IMR-90 (cell line): ENCODE results near the gene TRAT1. TPM values are rescaled to one million over a fixed set of nuclear protein-coding genes. Genes with fewer than 3 reads are reported as not detected.

ENCODE experiments used
- ATAC-seq: fragments of 200-7000 bp; cut with Tn5 transposase; 2 replicates; pipeline ENCODE4 v1.9.1; 2020; ENCODE audit warnings: low read depth, mild to moderate bottlenecking, moderate library complexity
- BruUV-seq: library from RNA; stranded (reverse); fragments of 400-500 nt; replicated peaks from 2 replicates; lab custom pipeline; 2021; lab: Mats Ljungman, UMichigan
- CTCF ChIA-PET: fragments of 300-600 bp; formaldehyde crosslinking; extraction: SDS; loops from one replicate; lab custom pipeline; 2021; ENCODE audit warnings: antibody characterized with exemption; lab: Yijun Ruan, JAX
- POLR2A ChIA-PET: fragments of 300-600 bp; sonication (Branson Sonifier 250); formaldehyde crosslinking; loops from one replicate; lab custom pipeline; 2022; ENCODE audit warnings: antibody characterized with exemption; ENCODE audit not compliant: unreplicated experiment; lab: Charles Lee
- DNase-seq: peaks from one replicate; pipeline ENCODE4 v3.0.0; 2013
- H2AFZ ChIP-seq: replicated peaks from 2 replicates; pipeline ENCODE3; 2013; ENCODE audit warnings: low read length, mild to moderate bottlenecking; ENCODE audit not compliant: poor library complexity
- H2AK5ac ChIP-seq: 2 replicates; pipeline ENCODE4 v1.6.1; 2013; ENCODE audit warnings: low read depth, low read length, inconsistent platforms
- H2AK9ac ChIP-seq: replicated peaks from 2 replicates; pipeline ENCODE3; 2013; ENCODE audit warnings: mild to moderate bottlenecking, low read depth, low read length, moderate library complexity; ENCODE audit not compliant: poor library complexity
- H2BK120ac ChIP-seq: 2 replicates; pipeline ENCODE4 v1.6.1; 2013; ENCODE audit warnings: low read depth, low read length, inconsistent platforms
- H2BK15ac ChIP-seq: 3 replicates; pipeline ENCODE4 v1.6.1; 2013; ENCODE audit warnings: low read depth, low read length, inconsistent platforms
- H2BK20ac ChIP-seq: 2 replicates; pipeline ENCODE4 v1.6.1; 2013; ENCODE audit warnings: low read depth, mild to moderate bottlenecking, inconsistent platforms, low read length, moderate library complexity
- H2BK5ac ChIP-seq: 2 replicates; pipeline ENCODE4 v1.6.1; 2013; ENCODE audit warnings: mild to moderate bottlenecking, low read depth, low read length, inconsistent platforms; ENCODE audit not compliant: poor library complexity, severe bottlenecking
- H3K14ac ChIP-seq: replicated peaks from 2 replicates; pipeline ENCODE4 v1.6.1; 2013; ENCODE audit warnings: low read depth, low read length, inconsistent platforms
- H3K18ac ChIP-seq: 2 replicates; pipeline ENCODE4 v1.6.1; 2013; ENCODE audit warnings: low read depth, low read length, control low read depth
- H3K23ac ChIP-seq: 2 replicates; pipeline ENCODE4 v1.6.1; 2013; ENCODE audit warnings: low read depth, low read length, inconsistent platforms
- H3K27ac ChIP-seq: 2 replicates; pipeline ENCODE4 v1.5.1; 2013; ENCODE audit warnings: mild to moderate bottlenecking, control low read depth, low read length; ENCODE audit not compliant: insufficient read depth
- H3K27me3 ChIP-seq: 2 replicates; pipeline ENCODE4 v1.6.1; 2013; ENCODE audit warnings: low read length; ENCODE audit not compliant: control insufficient read depth, insufficient read depth
- H3K36me3 ChIP-seq: 2 replicates; pipeline ENCODE4 v1.6.1; 2013; ENCODE audit warnings: low read length, mixed read lengths; ENCODE audit not compliant: control insufficient read depth, insufficient read depth
- H3K4ac ChIP-seq: 2 replicates; pipeline ENCODE4 v1.6.1; 2013; ENCODE audit warnings: low read depth, low read length, inconsistent platforms
- H3K4me1 ChIP-seq: 2 replicates; pipeline ENCODE4 v1.6.1; 2013; ENCODE audit warnings: low read length, mixed read lengths; ENCODE audit not compliant: control insufficient read depth, insufficient read depth
- H3K4me2 ChIP-seq: 2 replicates; pipeline ENCODE4 v1.6.1; 2013; ENCODE audit warnings: low read depth, mild to moderate bottlenecking, control low read depth, low read length, moderate library complexity
- H3K4me3 ChIP-seq: 2 replicates; pipeline ENCODE4 v1.5.1; 2013; ENCODE audit warnings: low read depth, mild to moderate bottlenecking, control low read depth, low read length, moderate library complexity; ENCODE audit not compliant: insufficient read depth
- H3K56ac ChIP-seq: 2 replicates; pipeline ENCODE4 v1.6.1; 2013; ENCODE audit warnings: low read length, inconsistent platforms; ENCODE audit not compliant: insufficient read depth; ENCODE audit errors: extremely low read depth
- H3K79me1 ChIP-seq, 2 experiments: 2 replicates each; pipeline ENCODE4 v1.6.1; 2013; ENCODE audit warnings: low read length in 2 of 2, inconsistent platforms in 1 of 2, low read depth in 1 of 2
- H3K9ac ChIP-seq: 2 replicates; pipeline ENCODE4 v1.6.1; 2013; ENCODE audit warnings: low read depth, low read length, control low read depth
- H3K9me1 ChIP-seq: 2 replicates; pipeline ENCODE4 v1.6.1; 2013; ENCODE audit warnings: low read length, inconsistent platforms; ENCODE audit not compliant: insufficient read depth
- H3K9me3 ChIP-seq: 2 replicates; pipeline ENCODE4 v1.6.1; 2013; ENCODE audit warnings: low read length; ENCODE audit not compliant: control insufficient read depth, insufficient read depth
- H4K20me1 ChIP-seq: 2 replicates; pipeline ENCODE4 v1.6.1; 2013; ENCODE audit warnings: low read length, inconsistent platforms; ENCODE audit not compliant: insufficient read depth
- H4K5ac ChIP-seq: 2 replicates; pipeline ENCODE4 v1.6.1; 2013; ENCODE audit warnings: mild to moderate bottlenecking, low read depth, low read length, control low read depth
- H4K8ac ChIP-seq, 2 experiments: 2 replicates each; pipeline ENCODE4 v1.6.1; 2013; ENCODE audit warnings: low read depth in 2 of 2, low read length in 2 of 2, control low read depth in 1 of 2, inconsistent platforms in 1 of 2
- H4K91ac ChIP-seq: 2 replicates; pipeline ENCODE4 v1.6.1; 2013; ENCODE audit warnings: low read depth, low read length, inconsistent platforms; ENCODE audit not compliant: insufficient read depth
- CEBPB ChIP-seq: IDR thresholded peaks from 2 replicates; pipeline ENCODE4 v1.6.1; 2012; ENCODE audit warnings: low read depth, low read length, improper control_type of control experiment
- ELK1 ChIP-seq: fragments of 150-350 bp; IDR thresholded peaks from 2 replicates; pipeline ENCODE4 v1.6.1; 2016; ENCODE audit warnings: low read depth, mild to moderate bottlenecking, low read length, moderate library complexity, borderline replicate concordance
- MAFK ChIP-seq: IDR thresholded peaks from 2 replicates; pipeline ENCODE4 v1.6.1; 2012; ENCODE audit warnings: low read depth, low read length, improper control_type of control experiment
- MAZ ChIP-seq: IDR thresholded peaks from 2 replicates; pipeline ENCODE4 v1.6.1; 2012; ENCODE audit warnings: low read depth, mild to moderate bottlenecking, low read length, improper control_type of control experiment, moderate library complexity, borderline replicate concordance
- MXI1 ChIP-seq: IDR thresholded peaks from 2 replicates; pipeline ENCODE4 v1.6.1; 2012; ENCODE audit warnings: low read depth, mild to moderate bottlenecking, low read length, moderate library complexity, borderline replicate concordance
- NFE2L2 ChIP-seq: fragments of 150-350 bp; IDR thresholded peaks from 2 replicates; pipeline ENCODE4 v1.6.1; 2016; ENCODE audit warnings: low read depth, mild to moderate bottlenecking, low read length
- POLR2A ChIP-seq: IDR thresholded peaks from 2 replicates; pipeline ENCODE4 v1.6.1; 2012; ENCODE audit warnings: mild to moderate bottlenecking, low read depth, low read length
- RAD21 ChIP-seq: IDR thresholded peaks from 2 replicates; pipeline ENCODE4 v1.6.1; 2012; ENCODE audit warnings: low read length, improper control_type of control experiment
- RCOR1 ChIP-seq: IDR thresholded peaks from 2 replicates; pipeline ENCODE4 v1.6.1; 2012; ENCODE audit warnings: mild to moderate bottlenecking, low read length, improper control_type of control experiment; ENCODE audit not compliant: insufficient replicate concordance
- SMC3 ChIP-seq: fragments of 150-350 bp; IDR thresholded peaks from 2 replicates; pipeline ENCODE4 v1.6.1; 2016; ENCODE audit warnings: low read depth, mild to moderate bottlenecking, antibody characterized with exemption, low read length, moderate library complexity
- WGBS, 2 experiments: methylation state at CpG; one replicate each; pipeline versions ENCODE4 v1.1.5 to v1.1.7; 2013; ENCODE audit warnings: missing lambda C conversion rate in 2 of 2; ENCODE audit not compliant: insufficient read length in 1 of 2; ENCODE audit errors: extremely low coverage in 2 of 2; 5-methylcytosine and 5-hydroxymethylcytosine counted together
- dilution Hi-C: fragments of 300-500 bp; cut with HindIII; formaldehyde crosslinking; loops from one replicate; pipeline ENCODE4 v1.14.3; 2018; ENCODE audit warnings: low sequenced_read_pairs; ENCODE audit not compliant: unreplicated experiment
- in situ Hi-C: fragments of 300-500 bp; cut with MboI; formaldehyde crosslinking; loops from 3 replicates; pipeline ENCODE4 v1.14.3; 2019; ENCODE audit warnings: low sequenced_read_pairs, inconsistent platforms, mixed read lengths
- intact Hi-C: fragments of 100-400 bp; cut with micrococcal nuclease; formaldehyde crosslinking; loops from 2 replicates; pipeline ENCODE4 v1.10.0; 2022
- polyA plus RNA-seq, 3 experiments: library from polyadenylated mRNA; depleted of rRNA; stranded (reverse); fragments of >200 nt; gene quantifications; 2 replicates each; pipeline ENCODE4 v1.2.3, GENCODE V29; 2012; ENCODE audit warnings: low replicate concordance in 1 of 3
- total RNA-seq: library from RNA; depleted of rRNA; stranded (reverse); fragments of >200 nt; gene quantifications from 2 replicates; pipeline ENCODE4 v1.2.3, GENCODE V29; 2012

The TRAT1 gene
- total and polyA plus RNA-seq, 2 of the 4 experiments (the other 2 are of a cell fraction) = not detected

GRCh38 chr3:108877901-108878300 lies 55.3 kb downstream of the TRAT1 start:
- DNase-seq = no peak
- H4K5ac ChIP-seq = no peak overlapping the region
- no peak overlapping the region for H3K4ac ChIP-seq
- no TSS peak for BruUV-seq
- no peak overlapping the region for H2AFZ ChIP-seq
- no peak overlapping the region for H2BK20ac ChIP-seq
- ChIA-PET POLR2A (no interaction called here), CTCF (no interaction called here)
- no peak overlapping the region for H2AK5ac ChIP-seq
- no peaks in the 10 kb centered on the region for H3K9me1 ChIP-seq
- H3K9ac ChIP-seq = no peak overlapping the region
- H3K18ac ChIP-seq = no peak overlapping the region
- no peaks in the 10 kb centered on the region for H4K20me1 ChIP-seq
- no peak overlapping the region for H2BK120ac ChIP-seq
- no peaks in the 10 kb centered on the region for H3K9me3 ChIP-seq
- H3K14ac ChIP-seq = no peak overlapping the region
- TF ChIP-seq MAZ (no peak), ELK1 (no peak), POLR2A (no peak), MAFK (no peak), RCOR1 (no peak), CEBPB (no peak), RAD21 (no peak), MXI1 (no peak), SMC3 (no peak), NFE2L2 (no peak)
- dilution Hi-C loops (no loop called here), in situ Hi-C loops (loop anchor here (25.0 kb wide), 1 partner anchor 91 kb away; no protein-coding TSS in a partner anchor), intact Hi-C loops (no loop called here)
- H4K91ac ChIP-seq = no peak overlapping the region
- H3K23ac ChIP-seq = no peak overlapping the region
- H3K4me3 ChIP-seq = no peak overlapping the region
- no peak overlapping the region for H4K8ac ChIP-seq
- no peak overlapping the region for H3K4me2 ChIP-seq
- no peak overlapping the region for H3K27ac ChIP-seq
- no peak overlapping the region for H2AK9ac ChIP-seq
- no peak overlapping the region for H2BK5ac ChIP-seq
- no peak for ATAC-seq
- no peaks in the 10 kb centered on the region for H3K79me1 ChIP-seq
- WGBS, 2 experiments = no CpG with 5 or more reads among the region's 1 CpG
- H3K27me3 ChIP-seq = no peaks in the 10 kb centered on the region
- H3K4me1 ChIP-seq = no peaks in the 10 kb centered on the region
- no peak overlapping the region for H2BK15ac ChIP-seq
- no peak overlapping the region for H3K56ac ChIP-seq
- no peaks in the 10 kb centered on the region for H3K36me3 ChIP-seq
